Activated CD8-positive, alpha-beta T cell treated with anti-CD3 and anti-CD28 coated beads, Interleukin-2, amount 10 ng/mL, durations not matched to agents 7 days and 5 days (primary cell): Measurements from ENCODE around the gene PPP2R5C. TPM values are rescaled to one million over a fixed set of nuclear protein-coding genes. Genes with fewer than 3 reads are reported as not detected.
A peak's percentile ranks its signal among the peaks of the same experiment; 100 is the strongest.

Source experiments
- ATAC-seq: fragments of 150-1000 bp; cut with Tn5 transposase; one replicate; pipeline ENCODE4 v1.10.0; 2021; ENCODE audit warnings: moderate library complexity
- CTCF ChIA-PET: fragments of 350-600 bp; sonication (Branson Sonifier 250); formaldehyde crosslinking; loops from one replicate; lab custom pipeline; 2021; ENCODE audit warnings: antibody characterized with exemption; lab: Charles Lee
- POLR2A ChIA-PET: fragments of 350-600 bp; sonication (Branson Sonifier 250); formaldehyde crosslinking; loops from one replicate; lab custom pipeline; 2021; ENCODE audit warnings: antibody characterized with exemption; lab: Charles Lee
- DNase-seq: peaks from one replicate; pipeline ENCODE4 v3.0.0-alpha.2; 2020
- H3K27ac Mint-ChIP-seq: one replicate; pipeline ENCODE4 v1.8.0; 2021; ENCODE audit warnings: mild to moderate bottlenecking, mixed read lengths
- H3K27me3 Mint-ChIP-seq: one replicate; pipeline ENCODE4 v1.8.0; 2021; ENCODE audit warnings: low read depth, mixed read lengths
- H3K36me3 Mint-ChIP-seq: one replicate; pipeline ENCODE4 v1.8.0; 2021; ENCODE audit warnings: low read depth, mixed read lengths
- H3K4me1 Mint-ChIP-seq: one replicate; pipeline ENCODE4 v1.8.0; 2021; ENCODE audit warnings: low read depth, mixed read lengths
- H3K4me3 Mint-ChIP-seq: one replicate; pipeline ENCODE4 v1.8.0; 2021; ENCODE audit warnings: mild to moderate bottlenecking, mixed read lengths
- H3K9me3 Mint-ChIP-seq: one replicate; pipeline ENCODE4 v1.8.0; 2022; ENCODE audit warnings: mixed read lengths; ENCODE audit not compliant: insufficient read depth
- total RNA-seq, 2 experiments: library from RNA; stranded (reverse); gene quantifications; one replicate each; pipeline ENCODE4 v1.2.3, GENCODE V29; 2021

Gene PPP2R5C
- total RNA-seq, 2 experiments from 2014 or later, result 218 to 223 TPM

DNA sequence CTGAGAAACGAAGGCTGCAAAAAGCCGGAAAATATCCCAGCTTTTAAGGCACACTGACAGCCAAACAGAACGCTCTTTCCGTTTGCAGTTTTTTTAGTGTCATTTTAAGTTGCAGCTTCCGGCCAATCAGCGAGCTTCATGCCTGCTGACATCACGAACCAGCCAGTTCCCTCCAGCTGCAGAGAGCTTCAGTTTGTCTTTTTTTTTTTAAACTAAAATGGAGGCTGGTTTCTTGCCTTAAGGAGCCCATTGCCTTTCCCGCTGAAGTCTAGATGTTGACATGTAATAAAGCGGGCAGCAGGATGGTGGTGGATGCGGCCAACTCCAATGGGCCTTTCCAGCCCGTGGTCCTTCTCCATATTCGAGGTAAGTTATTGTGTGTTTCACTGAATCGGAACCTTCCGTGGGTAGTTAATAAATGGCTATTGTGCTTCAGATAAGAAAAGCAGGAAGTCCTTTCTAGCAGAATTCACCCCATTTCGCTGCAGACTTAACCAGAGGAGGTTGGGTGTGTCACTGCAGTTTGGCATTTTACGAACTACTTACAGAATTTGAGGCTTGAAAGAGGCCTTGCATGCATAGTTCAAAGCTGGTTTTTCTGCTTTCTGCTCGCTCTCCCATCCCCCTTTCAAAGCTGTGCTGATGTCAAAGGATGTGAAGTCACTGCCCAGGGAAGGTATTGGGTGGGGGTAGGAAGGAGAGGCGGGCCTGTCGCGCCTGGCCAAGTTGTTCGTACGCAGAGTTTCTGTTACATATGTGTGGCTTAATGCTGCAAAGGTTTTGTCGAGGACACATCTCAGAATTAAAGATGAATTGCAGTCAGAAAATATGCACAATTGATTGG is 48.4 kb downstream of the PPP2R5C start:
- peak overlapping the region; percentile 96 for H3K4me3 Mint-ChIP-seq
- ChIA-PET POLR2A (interaction anchor here (0.6 to 11.9 kb wide), 35 partner anchors 11 to 1574 kb away, joined by 3 to 820 read pairs (median 5); partner anchors contain the start of gene PPP2R5C), CTCF (interaction anchor here (0.9 to 3.9 kb wide), 12 partner anchors 10 to 155 kb away, joined by 3 to 57 read pairs (median 6); no protein-coding TSS in a partner anchor)
- ATAC-seq (peak; percentile 87), DNase-seq (peak; percentile 93)
- no peaks in the 10 kb centered on the region for H3K27me3 Mint-ChIP-seq
- peaks cover 44% of the 10 kb centered on the region for H3K36me3 Mint-ChIP-seq
- no peaks in the 10 kb centered on the region for H3K9me3 Mint-ChIP-seq
- peaks cover 45% of the 10 kb centered on the region for H3K4me1 Mint-ChIP-seq
- peak overlapping the region; percentile 100 for H3K27ac Mint-ChIP-seq

DNA sequence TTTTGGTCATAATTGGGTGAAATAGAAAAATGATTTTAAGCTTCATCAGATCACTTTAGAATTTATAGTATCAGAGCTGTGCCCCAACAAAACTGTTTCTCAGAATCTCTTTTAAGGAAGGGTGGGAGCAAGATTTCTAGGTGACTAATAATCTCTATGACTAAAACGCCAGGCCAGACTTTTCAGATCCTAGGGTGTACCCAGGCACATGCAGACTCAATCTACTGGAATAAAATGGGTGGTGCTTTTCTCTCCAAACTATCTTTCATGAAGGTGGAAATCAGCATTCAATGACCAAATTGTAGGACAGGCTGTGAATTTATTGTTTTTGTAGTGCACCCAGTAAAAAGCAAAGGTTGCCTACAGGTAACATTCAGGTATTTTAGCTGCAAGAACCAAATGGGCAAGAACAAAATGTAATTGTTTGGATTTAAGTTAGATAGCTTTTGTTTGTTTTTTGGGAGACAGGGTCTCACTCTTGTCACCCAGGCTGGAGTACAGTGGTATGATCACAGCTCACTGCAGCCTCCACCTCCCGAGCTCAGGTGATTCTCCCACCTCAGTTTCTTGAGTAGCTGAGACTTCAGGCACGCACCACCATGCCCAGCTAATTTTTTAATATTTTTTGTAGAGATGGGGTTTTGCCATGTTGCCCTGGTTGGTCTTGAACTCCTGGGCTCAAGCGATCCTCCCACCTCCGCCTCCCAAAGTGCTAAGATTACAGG is 49.5 kb downstream of the PPP2R5C start:
- Mint-ChIP-seq H3K4me3 (peak overlapping the region; percentile 96), H3K9me3 (no peaks in the 10 kb centered on the region), H3K4me1 (peaks cover 57% of the 10 kb centered on the region), H3K27ac (peak overlapping the region; percentile 100), H3K36me3 (peaks cover 54% of the 10 kb centered on the region), H3K27me3 (no peaks in the 10 kb centered on the region)
- POLR2A ChIA-PET, result interaction anchor here (0.9 to 11.9 kb wide), 13 partner anchors 13 to 137 kb away, joined by 3 to 820 read pairs (median 7); no protein-coding TSS in a partner anchor
- DNase-seq (no peak), ATAC-seq (no peak)
- CTCF ChIA-PET, result interaction anchor here (0.5 to 3.9 kb wide), 4 partner anchors 9 to 38 kb away, joined by 3 to 57 read pairs (median 16); no protein-coding TSS in a partner anchor

DNA sequence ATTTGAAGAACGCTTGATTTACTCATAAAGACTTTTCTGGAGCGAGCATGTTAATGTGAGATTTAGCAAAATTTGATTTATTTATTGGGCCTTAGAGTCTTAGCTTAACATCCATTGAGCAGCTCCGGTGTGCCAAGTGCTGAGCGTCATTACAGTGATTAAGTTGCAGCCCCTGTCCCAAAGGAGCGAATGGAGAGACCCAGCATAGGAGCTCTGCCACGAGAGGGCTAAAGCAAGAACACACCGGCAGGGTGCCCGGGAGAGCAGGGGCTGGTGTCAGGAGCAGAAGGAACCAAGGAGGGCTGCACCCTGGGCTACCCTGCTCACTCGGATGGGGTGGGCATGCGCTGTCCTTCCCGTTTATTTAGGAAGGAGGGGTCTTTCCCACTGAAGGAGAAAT is 50.6 kb downstream of the PPP2R5C start:
- Mint-ChIP-seq H3K4me3 (peak overlapping the region; percentile 96), H3K9me3 (no peaks in the 10 kb centered on the region), H3K36me3 (peaks cover 60% of the 10 kb centered on the region), H3K27me3 (no peaks in the 10 kb centered on the region), H3K4me1 (peaks cover 65% of the 10 kb centered on the region), H3K27ac (peak overlapping the region; percentile 82)
- POLR2A ChIA-PET, result interaction anchor here (1.2 to 11.9 kb wide), 4 partner anchors 12 to 136 kb away, joined by 3 to 820 read pairs (median 6); no protein-coding TSS in a partner anchor
- no peak for ATAC-seq
- CTCF ChIA-PET, result interaction anchor here (1.6 to 4.8 kb wide), 4 partner anchors 8 to 41 kb away, joined by 3 to 49 read pairs (median 38); no protein-coding TSS in a partner anchor
- DNase-seq, result no peak

DNA sequence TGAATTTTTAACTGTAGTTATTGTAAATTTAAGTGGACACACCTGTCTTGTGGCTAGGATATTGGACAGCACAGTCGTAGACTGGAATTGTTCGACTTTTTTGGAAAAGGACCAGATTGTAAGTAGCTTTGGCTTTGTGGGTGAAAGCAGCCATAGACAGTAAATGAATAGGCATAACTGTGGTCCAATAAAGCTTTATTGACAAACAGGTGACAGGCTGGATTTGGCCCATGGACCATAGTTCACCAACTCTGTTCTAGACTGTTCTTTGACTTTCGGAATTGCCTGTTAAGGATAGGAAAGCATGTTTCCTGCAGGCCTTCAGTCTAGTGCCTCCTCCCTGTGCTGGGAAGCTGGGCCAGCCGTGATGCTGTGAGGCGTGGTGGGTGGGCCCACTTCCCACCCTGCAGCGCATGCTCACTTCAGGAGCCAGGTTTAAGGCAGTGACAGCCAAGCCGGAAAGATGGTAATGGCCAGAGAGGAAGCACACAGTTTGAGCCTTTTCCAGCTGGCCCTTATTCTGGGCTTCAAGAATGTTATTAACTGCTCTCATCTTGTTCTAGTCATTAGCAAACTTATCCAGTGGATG is 51.8 kb downstream of the PPP2R5C start:
- POLR2A ChIA-PET, result interaction anchor here (0.8 to 11.9 kb wide), 7 partner anchors 11 to 106 kb away, joined by 3 to 820 read pairs (median 4); no protein-coding TSS in a partner anchor

DNA sequence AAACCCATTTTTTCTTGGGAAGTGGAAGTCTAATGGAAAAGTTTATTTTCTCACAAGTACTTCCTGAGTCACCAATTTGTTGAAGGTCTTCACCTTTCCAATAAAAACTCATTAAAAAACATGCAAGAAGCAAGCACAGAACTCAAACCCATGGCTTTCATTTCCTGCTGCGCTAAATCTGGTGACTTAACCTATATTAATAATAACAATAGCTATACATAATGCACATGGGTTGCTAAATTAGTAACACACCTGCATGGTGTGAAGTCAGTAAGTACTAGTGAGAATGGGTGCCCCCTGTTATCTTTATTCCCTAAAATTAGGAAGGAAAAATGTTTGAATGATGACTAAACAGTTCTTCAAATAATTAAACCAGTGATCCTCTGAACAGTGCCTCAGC is 52.3 kb downstream of the PPP2R5C start:
- ChIA-PET CTCF (interaction anchor here (1.6 to 4.8 kb wide), 4 partner anchors 11 to 43 kb away, joined by 3 to 49 read pairs (median 26); no protein-coding TSS in a partner anchor), POLR2A (interaction anchor here (0.6 to 11.9 kb wide), 7 partner anchors 10 to 1748 kb away, joined by 3 to 820 read pairs (median 4); no protein-coding TSS in a partner anchor)
- H3K27me3 Mint-ChIP-seq, result no peaks in the 10 kb centered on the region
- peak overlapping the region; percentile 96 for H3K4me3 Mint-ChIP-seq
- no peak for ATAC-seq
- peaks cover 73% of the 10 kb centered on the region for H3K36me3 Mint-ChIP-seq
- DNase-seq, result no peak
- H3K27ac Mint-ChIP-seq, result peak overlapping the region; percentile 91
- no peaks in the 10 kb centered on the region for H3K9me3 Mint-ChIP-seq
- H3K4me1 Mint-ChIP-seq, result peaks cover 74% of the 10 kb centered on the region

More for the DNA sequence above, 51.8 kb downstream of the PPP2R5C start:
- CTCF ChIA-PET, result interaction anchor here (1.6 to 4.8 kb wide), 5 partner anchors 11 to 43 kb away, joined by 3 to 49 read pairs (median 5); no protein-coding TSS in a partner anchor
- Mint-ChIP-seq H3K36me3 (peaks cover 69% of the 10 kb centered on the region), H3K9me3 (no peaks in the 10 kb centered on the region), H3K27ac (peak overlapping the region; percentile 91), H3K4me3 (peak overlapping the region; percentile 96), H3K27me3 (no peaks in the 10 kb centered on the region), H3K4me1 (peaks cover 71% of the 10 kb centered on the region)
- no peak for DNase-seq
- ATAC-seq, result no peak

DNA sequence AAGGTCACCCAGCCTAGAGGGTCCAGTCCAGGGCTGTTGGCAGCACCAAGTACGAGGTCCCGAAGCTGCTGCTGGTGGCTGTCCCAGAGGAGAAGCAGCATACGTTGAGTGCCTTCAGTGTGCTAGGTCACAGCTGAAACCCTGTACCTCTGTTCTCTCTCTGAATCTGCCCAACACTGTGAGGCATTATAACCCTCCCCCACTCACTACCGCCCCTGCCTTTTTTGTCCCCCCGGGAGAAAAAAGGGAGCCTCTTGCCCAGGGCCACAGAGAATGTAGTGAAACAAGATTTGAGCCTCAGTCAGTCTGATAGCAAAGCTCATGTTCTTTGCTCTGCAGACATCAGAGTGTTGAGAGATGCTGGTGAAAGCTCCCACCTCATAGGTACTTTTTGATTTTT is 53.4 kb downstream of the PPP2R5C start:
- CTCF ChIA-PET, result interaction anchor here (0.9 to 4.8 kb wide), 7 partner anchors 10 to 108 kb away, joined by 3 to 49 read pairs (median 6); no protein-coding TSS in a partner anchor
- Mint-ChIP-seq H3K9me3 (no peaks in the 10 kb centered on the region), H3K36me3 (peaks cover 82% of the 10 kb centered on the region), H3K4me3 (peak overlapping the region; percentile 96), H3K27me3 (no peaks in the 10 kb centered on the region), H3K4me1 (peaks cover 79% of the 10 kb centered on the region), H3K27ac (peak overlapping the region; percentile 91)
- peak; percentile 41 for DNase-seq
- POLR2A ChIA-PET, result interaction anchor here (1.0 to 11.9 kb wide), 9 partner anchors 9 to 1749 kb away, joined by 3 to 820 read pairs (median 3); no protein-coding TSS in a partner anchor
- ATAC-seq, result no peak

DNA sequence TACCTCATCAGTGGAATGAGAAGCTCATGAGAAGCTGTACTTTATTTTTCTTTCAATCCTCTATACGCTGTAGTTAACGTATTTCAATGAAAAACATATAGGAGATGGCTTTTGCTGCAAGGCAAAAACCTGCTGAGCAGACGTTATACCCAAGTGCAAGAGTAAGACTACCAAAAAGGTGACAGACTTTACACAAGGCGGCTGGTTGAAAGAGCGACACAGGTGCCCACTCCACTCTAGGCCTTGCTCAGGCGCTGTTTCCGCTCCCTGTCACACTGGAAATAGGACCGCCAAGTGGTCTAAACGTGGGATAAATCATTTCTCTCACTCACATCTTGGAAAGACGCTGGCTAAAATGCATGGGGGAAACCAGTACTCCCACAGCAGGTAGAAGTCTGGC is 54.5 kb downstream of the PPP2R5C start:
- CTCF ChIA-PET, result interaction anchor here (1.2 to 4.8 kb wide), 6 partner anchors 9 to 109 kb away, joined by 3 to 49 read pairs (median 6); no protein-coding TSS in a partner anchor
- Mint-ChIP-seq H3K27ac (peak overlapping the region; percentile 91), H3K27me3 (no peaks in the 10 kb centered on the region), H3K4me3 (peak overlapping the region; percentile 96), H3K36me3 (peaks cover 79% of the 10 kb centered on the region), H3K4me1 (peaks cover 85% of the 10 kb centered on the region), H3K9me3 (no peaks in the 10 kb centered on the region)
- POLR2A ChIA-PET, result interaction anchor here (1.0 to 11.9 kb wide), 6 partner anchors 8 to 1748 kb away, joined by 3 to 820 read pairs (median 3); no protein-coding TSS in a partner anchor
- DNase-seq (no peak), ATAC-seq (no peak)

DNA sequence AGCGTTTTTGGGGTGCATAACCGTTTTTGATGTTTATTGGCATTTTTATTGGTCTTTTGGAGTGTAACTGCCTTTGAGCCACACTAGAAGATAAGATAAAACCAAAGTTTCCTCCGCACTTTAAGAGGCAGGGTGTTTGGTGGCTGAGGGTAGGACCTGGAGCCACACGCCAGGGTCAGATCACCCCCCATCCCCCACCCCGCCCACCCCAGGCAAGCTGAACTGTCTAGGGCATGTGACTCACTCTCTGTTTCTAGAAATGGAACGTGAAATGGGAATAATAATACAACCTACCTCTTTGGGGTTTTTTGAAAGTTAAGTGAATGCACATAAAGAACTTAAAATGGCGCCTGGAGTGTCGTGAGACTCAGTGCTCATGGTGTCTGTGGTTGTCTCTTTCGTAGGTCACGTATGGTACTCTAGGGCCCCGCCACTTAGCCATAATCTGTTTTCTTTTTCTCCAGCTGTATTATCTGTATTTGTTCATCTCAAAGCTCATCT is 56.0 kb downstream of the PPP2R5C start:
- Mint-ChIP-seq H3K4me3 (peak overlapping the region; percentile 82), H3K27ac (peak overlapping the region; percentile 92), H3K4me1 (peaks cover 90% of the 10 kb centered on the region), H3K36me3 (peaks cover 79% of the 10 kb centered on the region), H3K27me3 (no peaks in the 10 kb centered on the region), H3K9me3 (no peaks in the 10 kb centered on the region)
- ATAC-seq, result peak; percentile 24
- CTCF ChIA-PET, result interaction anchor here (0.8 to 2.4 kb wide), 4 partner anchors 25 to 110 kb away, joined by 3 to 15 read pairs (median 4); no protein-coding TSS in a partner anchor
- DNase-seq, result peak; percentile 63
- POLR2A ChIA-PET, result interaction anchor here (0.6 to 15.1 kb wide), 5 partner anchors 4 to 479 kb away, joined by 3 to 820 read pairs (median 6); no protein-coding TSS in a partner anchor

DNA sequence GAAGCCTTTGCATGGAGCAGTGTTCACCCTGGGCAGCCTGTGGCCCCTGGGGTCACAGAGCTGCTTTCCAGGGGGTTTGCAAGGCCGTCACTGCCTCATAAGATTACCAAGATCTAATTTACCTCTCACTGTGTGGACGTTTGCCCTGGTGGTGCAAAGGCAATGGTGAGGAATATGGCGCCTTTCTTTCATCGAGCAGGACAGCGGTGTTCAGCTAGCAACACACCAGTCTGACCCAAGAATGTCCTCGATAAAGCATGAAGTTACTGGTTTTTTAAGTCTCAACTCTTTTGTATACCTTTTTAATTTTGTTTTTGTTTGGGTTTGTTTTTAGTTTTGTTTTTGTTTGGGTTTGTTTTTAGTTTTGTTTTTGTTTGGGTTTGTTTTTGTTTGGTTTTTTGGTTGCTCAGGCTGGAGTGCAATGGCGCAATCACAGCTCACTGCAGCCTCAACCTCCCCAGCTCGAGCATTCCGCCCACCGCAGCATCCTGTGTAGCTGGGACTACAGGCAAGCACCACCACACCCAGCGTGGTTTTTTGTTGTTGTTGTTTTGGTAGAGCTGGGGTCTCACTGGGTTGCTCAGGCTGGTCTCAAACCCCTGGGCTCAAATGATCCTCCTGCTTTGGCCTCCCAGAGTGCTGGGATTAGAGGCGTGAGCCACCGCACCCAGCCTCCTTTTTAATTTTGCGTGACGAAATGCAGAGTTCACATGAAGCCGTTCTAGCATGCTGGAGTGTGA is 57.9 kb downstream of the PPP2R5C start:
- Mint-ChIP-seq H3K36me3 (peaks cover 71% of the 10 kb centered on the region), H3K4me1 (peaks cover 89% of the 10 kb centered on the region), H3K27ac (peak overlapping the region; percentile 92), H3K27me3 (no peaks in the 10 kb centered on the region), H3K9me3 (no peaks in the 10 kb centered on the region), H3K4me3 (peak overlapping the region; percentile 82)
- POLR2A ChIA-PET, result interaction anchor here (1.0 to 15.1 kb wide), 8 partner anchors 5 to 57 kb away, joined by 3 to 820 read pairs (median 6); no protein-coding TSS in a partner anchor
- DNase-seq (peak; percentile 90), ATAC-seq (peak; percentile 43)
- CTCF ChIA-PET, result interaction anchor here (1.5 to 3.3 kb wide), 3 partner anchors 9 to 112 kb away, joined by 6 to 29 read pairs (median 13); no protein-coding TSS in a partner anchor
